ENCODE data around the gene RAPGEF6.

DNA sequence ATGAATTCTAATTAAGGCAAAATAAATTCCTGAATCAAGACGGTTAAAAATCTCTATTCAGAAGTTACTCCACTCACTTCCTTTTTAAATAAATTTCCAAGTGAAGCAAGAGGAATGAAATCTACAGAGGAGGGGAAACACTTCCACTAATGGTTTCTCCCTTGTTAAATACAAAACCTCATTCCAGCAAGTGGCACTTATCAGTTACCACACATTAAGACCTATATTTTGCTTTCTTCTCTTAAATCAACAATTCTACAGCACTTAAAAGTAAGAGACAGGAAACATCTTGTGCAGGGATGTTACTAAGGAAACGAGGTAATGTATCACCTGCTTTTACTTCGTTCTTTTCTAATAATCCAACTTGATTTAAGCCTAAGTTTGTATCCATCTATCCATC lies 172.6 kb downstream of the RAPGEF6 start:
- TF ChIP-seq ZFP3 (CRISPR knock-in tag; IDR thresholded peaks at IDR 0.05) = no peak
- TF ChIP-seq, protein P1, sequence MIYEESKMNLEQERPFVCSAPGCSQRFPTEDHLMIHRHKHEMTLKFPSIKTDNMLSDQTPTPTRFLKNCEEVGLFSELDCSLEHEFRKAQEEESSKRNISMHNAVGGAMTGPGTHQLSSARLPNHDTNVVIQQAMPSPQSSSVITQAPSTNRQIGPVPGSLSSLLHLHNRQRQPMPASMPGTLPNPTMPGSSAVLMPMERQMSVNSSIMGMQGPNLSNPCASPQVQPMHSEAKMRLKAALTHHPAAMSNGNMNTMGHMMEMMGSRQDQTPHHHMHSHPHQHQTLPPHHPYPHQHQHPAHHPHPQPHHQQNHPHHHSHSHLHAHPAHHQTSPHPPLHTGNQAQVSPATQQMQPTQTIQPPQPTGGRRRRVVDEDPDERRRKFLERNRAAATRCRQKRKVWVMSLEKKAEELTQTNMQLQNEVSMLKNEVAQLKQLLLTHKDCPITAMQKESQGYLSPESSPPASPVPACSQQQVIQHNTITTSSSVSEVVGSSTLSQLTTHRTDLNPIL (CRISPR knock-in tag; IDR thresholded peaks at IDR 0.05; ENCODE audit: low read depth) = no peak
- TF ChIP-seq, protein P2, sequence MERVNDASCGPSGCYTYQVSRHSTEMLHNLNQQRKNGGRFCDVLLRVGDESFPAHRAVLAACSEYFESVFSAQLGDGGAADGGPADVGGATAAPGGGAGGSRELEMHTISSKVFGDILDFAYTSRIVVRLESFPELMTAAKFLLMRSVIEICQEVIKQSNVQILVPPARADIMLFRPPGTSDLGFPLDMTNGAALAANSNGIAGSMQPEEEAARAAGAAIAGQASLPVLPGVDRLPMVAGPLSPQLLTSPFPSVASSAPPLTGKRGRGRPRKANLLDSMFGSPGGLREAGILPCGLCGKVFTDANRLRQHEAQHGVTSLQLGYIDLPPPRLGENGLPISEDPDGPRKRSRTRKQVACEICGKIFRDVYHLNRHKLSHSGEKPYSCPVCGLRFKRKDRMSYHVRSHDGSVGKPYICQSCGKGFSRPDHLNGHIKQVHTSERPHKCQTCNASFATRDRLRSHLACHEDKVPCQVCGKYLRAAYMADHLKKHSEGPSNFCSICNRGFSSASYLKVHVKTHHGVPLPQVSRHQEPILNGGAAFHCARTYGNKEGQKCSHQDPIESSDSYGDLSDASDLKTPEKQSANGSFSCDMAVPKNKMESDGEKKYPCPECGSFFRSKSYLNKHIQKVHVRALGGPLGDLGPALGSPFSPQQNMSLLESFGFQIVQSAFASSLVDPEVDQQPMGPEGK (CRISPR knock-in tag; IDR thresholded peaks at IDR 0.05; ENCODE audit: borderline replicate concordance) = no peak
- no peak for TF ChIP-seq GLIS3 (CRISPR knock-in tag; IDR thresholded peaks at IDR 0.05)
- TF ChIP-seq ARNTL (CRISPR knock-in tag; IDR thresholded peaks at IDR 0.05; ENCODE audit: borderline replicate concordance, low read depth) = no peak
- TF ChIP-seq, protein P3, sequence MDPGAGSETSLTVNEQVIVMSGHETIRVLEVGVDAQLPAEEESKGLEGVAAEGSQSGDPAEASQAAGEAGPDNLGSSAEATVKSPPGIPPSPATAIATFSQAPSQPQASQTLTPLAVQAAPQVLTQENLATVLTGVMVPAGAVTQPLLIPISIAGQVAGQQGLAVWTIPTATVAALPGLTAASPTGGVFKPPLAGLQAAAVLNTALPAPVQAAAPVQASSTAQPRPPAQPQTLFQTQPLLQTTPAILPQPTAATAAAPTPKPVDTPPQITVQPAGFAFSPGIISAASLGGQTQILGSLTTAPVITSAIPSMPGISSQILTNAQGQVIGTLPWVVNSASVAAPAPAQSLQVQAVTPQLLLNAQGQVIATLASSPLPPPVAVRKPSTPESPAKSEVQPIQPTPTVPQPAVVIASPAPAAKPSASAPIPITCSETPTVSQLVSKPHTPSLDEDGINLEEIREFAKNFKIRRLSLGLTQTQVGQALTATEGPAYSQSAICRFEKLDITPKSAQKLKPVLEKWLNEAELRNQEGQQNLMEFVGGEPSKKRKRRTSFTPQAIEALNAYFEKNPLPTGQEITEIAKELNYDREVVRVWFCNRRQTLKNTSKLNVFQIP (CRISPR knock-in tag; IDR thresholded peaks at IDR 0.05; ENCODE audit: borderline replicate concordance, low read depth) = no peak
- TF ChIP-seq, protein P4, sequence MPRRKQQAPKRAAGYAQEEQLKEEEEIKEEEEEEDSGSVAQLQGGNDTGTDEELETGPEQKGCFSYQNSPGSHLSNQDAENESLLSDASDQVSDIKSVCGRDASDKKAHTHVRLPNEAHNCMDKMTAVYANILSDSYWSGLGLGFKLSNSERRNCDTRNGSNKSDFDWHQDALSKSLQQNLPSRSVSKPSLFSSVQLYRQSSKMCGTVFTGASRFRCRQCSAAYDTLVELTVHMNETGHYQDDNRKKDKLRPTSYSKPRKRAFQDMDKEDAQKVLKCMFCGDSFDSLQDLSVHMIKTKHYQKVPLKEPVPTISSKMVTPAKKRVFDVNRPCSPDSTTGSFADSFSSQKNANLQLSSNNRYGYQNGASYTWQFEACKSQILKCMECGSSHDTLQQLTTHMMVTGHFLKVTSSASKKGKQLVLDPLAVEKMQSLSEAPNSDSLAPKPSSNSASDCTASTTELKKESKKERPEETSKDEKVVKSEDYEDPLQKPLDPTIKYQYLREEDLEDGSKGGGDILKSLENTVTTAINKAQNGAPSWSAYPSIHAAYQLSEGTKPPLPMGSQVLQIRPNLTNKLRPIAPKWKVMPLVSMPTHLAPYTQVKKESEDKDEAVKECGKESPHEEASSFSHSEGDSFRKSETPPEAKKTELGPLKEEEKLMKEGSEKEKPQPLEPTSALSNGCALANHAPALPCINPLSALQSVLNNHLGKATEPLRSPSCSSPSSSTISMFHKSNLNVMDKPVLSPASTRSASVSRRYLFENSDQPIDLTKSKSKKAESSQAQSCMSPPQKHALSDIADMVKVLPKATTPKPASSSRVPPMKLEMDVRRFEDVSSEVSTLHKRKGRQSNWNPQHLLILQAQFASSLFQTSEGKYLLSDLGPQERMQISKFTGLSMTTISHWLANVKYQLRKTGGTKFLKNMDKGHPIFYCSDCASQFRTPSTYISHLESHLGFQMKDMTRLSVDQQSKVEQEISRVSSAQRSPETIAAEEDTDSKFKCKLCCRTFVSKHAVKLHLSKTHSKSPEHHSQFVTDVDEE (CRISPR knock-in tag; IDR thresholded peaks at IDR 0.05) = no peak
- TF ChIP-seq RARB (CRISPR knock-in tag; IDR thresholded peaks at IDR 0.05) = no peak
- no peak for TF ChIP-seq ZNF565 (CRISPR knock-in tag; conservative IDR thresholded peaks at IDR 0.05; ENCODE audit: low read depth)
